A673 (cell line): Measurements from ENCODE around the gene ESRRB. TPM values are rescaled to one million over a fixed set of nuclear protein-coding genes. Genes with fewer than 3 reads are reported as not detected.

Experiments
- BruUV-seq: library from RNA; stranded (reverse); fragments of 400-500 nt; replicated peaks from 2 replicates; lab custom pipeline; 2021; lab: Mats Ljungman, UMichigan
- CTCF ChIA-PET: fragments of 300-600 bp; sonication (Branson Sonifier 250); formaldehyde crosslinking; loops from one replicate; lab custom pipeline; 2022; ENCODE audit warnings: antibody characterized with exemption; lab: Charles Lee
- POLR2A ChIA-PET: fragments of 300-600 bp; sonication (Branson Sonifier 250); formaldehyde crosslinking; loops from one replicate; lab custom pipeline; 2022; ENCODE audit warnings: antibody characterized with exemption; ENCODE audit not compliant: low non-redundant PET; lab: Charles Lee
- DNase-seq: peaks from one replicate; pipeline ENCODE4 v3.0.0-alpha.2; 2015; ENCODE audit warnings: low spot score
- H3K27ac ChIP-seq: fragments of 200-600 bp; sonication (generic); 2 replicates; pipeline ENCODE4 v1.5.1; 2016; ENCODE audit warnings: mixed run types, low read depth, mild to moderate bottlenecking, mixed read lengths, antibody characterized with exemption, low read length; ENCODE audit not compliant: poor library complexity, severe bottlenecking
- H3K27me3 ChIP-seq: fragments of 200-600 bp; sonication (generic); replicated peaks from 2 replicates; pipeline ENCODE4 v1.6.1; 2017; ENCODE audit warnings: mixed run types, low read depth, mild to moderate bottlenecking, mixed read lengths, antibody characterized with exemption, low read length; ENCODE audit not compliant: insufficient read depth, poor library complexity
- H3K36me3 ChIP-seq: fragments of 200-600 bp; sonication (generic); 2 replicates; pipeline ENCODE4 v1.6.1; 2016; ENCODE audit warnings: mixed run types, mild to moderate bottlenecking, mixed read lengths, antibody characterized with exemption, low read length; ENCODE audit not compliant: insufficient read depth, poor library complexity, severe bottlenecking
- H3K4me1 ChIP-seq: fragments of 200-600 bp; sonication (generic); 2 replicates; pipeline ENCODE4 v1.6.1; 2017; ENCODE audit warnings: mixed run types, mild to moderate bottlenecking, mixed read lengths, antibody characterized with exemption, low read length; ENCODE audit not compliant: insufficient read depth, poor library complexity, severe bottlenecking
- H3K4me3 ChIP-seq: fragments of 200-600 bp; sonication (generic); 2 replicates; pipeline ENCODE4 v1.5.1; 2016; ENCODE audit warnings: low read depth, mixed run types, mild to moderate bottlenecking, mixed read lengths, low read length; ENCODE audit not compliant: poor library complexity, severe bottlenecking
- H3K9me3 ChIP-seq: fragments of 200-600 bp; sonication (generic); 2 replicates; pipeline ENCODE4 v1.6.1; 2016; ENCODE audit warnings: mixed run types, low read depth, mild to moderate bottlenecking, mixed read lengths, antibody characterized with exemption, low read length; ENCODE audit not compliant: poor library complexity, severe bottlenecking
- CTCF ChIP-seq: fragments of 300-800, 200-600 bp; sonication (generic); conservative IDR thresholded peaks from 2 replicates; pipeline ENCODE4 v1.5.1; 2017; ENCODE audit warnings: low read depth, mild to moderate bottlenecking, antibody characterized with exemption, low read length, moderate library complexity, mixed read lengths
- EZH2 ChIP-seq: fragments of 200-600 bp; sonication (generic); IDR thresholded peaks from 2 replicates; pipeline ENCODE4 v1.6.1; 2017; ENCODE audit warnings: borderline replicate concordance, low read depth, mild to moderate bottlenecking, mixed read lengths, antibody characterized with exemption, low read length; ENCODE audit not compliant: poor library complexity, severe bottlenecking
- intact Hi-C: fragments of 100-400 bp; cut with micrococcal nuclease; formaldehyde crosslinking; loops from one replicate; pipeline ENCODE4 v1.10.0; 2022; ENCODE audit not compliant: unreplicated experiment
- total RNA-seq: library from RNA; stranded (reverse); gene quantifications from 2 replicates; pipeline ENCODE4 v1.2.3, GENCODE V29; 2021

Gene ESRRB
- total RNA-seq, 1 experiment from 2014 or later = 0.47 TPM

- ChIA-PET POLR2A (no interaction called here), CTCF (no interaction called here)
- H3K4me1 ChIP-seq = no peaks in the 10 kb centered on the region
- BruUV-seq = no TSS peak
- H3K27ac ChIP-seq = no peak overlapping the region
- no peak for DNase-seq
- H3K4me3 ChIP-seq = no peak overlapping the region
- no peaks in the 10 kb centered on the region for H3K36me3 ChIP-seq
- intact Hi-C loops = no loop called here
- no peaks in the 10 kb centered on the region for H3K27me3 ChIP-seq
- H3K9me3 ChIP-seq = no peaks in the 10 kb centered on the region
- no peak for TF ChIP-seq CTCF
- TF ChIP-seq EZH2 = no peak
These were observed 29.7 kb downstream of the ESRRB start for GRCh38 chr14:76405627-76406026.

GRCh38 chr14:76407449-76408150 lies 31.7 kb downstream of the ESRRB start:
- no peaks in the 10 kb centered on the region for H3K27me3 ChIP-seq
- H3K4me3 ChIP-seq = no peak overlapping the region
- no peaks in the 10 kb centered on the region for H3K4me1 ChIP-seq
- no peaks in the 10 kb centered on the region for H3K9me3 ChIP-seq
- CTCF ChIA-PET = no interaction called here
- BruUV-seq = no TSS peak
- TF ChIP-seq EZH2 (no peak), CTCF (no peak)
- no peaks in the 10 kb centered on the region for H3K36me3 ChIP-seq
- H3K27ac ChIP-seq = no peak overlapping the region
- POLR2A ChIA-PET = no interaction called here
- intact Hi-C loops = no loop called here
- DNase-seq = no peak

- TF ChIP-seq EZH2 (no peak), CTCF (no peak)
- no peak for DNase-seq
- intact Hi-C loops = no loop called here
- Histone ChIP-seq H3K4me1 (peaks cover 6% of the 10 kb centered on the region), H3K36me3 (no peaks in the 10 kb centered on the region), H3K4me3 (no peak overlapping the region), H3K9me3 (no peaks in the 10 kb centered on the region), H3K27ac (no peak overlapping the region), H3K27me3 (no peaks in the 10 kb centered on the region)
- ChIA-PET POLR2A (no interaction called here), CTCF (no interaction called here)
- no TSS peak for BruUV-seq
These were observed 32.9 kb downstream of the ESRRB start for GRCh38 chr14:76408877-76409276.
